Measurements from ENCODE around the gene VSNL1.

Gene VSNL1

GRCh38 chr2:17620280-17620679 is 79.8 kb downstream of the VSNL1 start:
- H3K4me1 ChIP-seq (ENCODE audit: insufficient read depth, low read length, severe bottlenecking), result no peaks in the 10 kb centered on the region
- H3K36me3 ChIP-seq (ENCODE audit: insufficient read depth, low read length), result no peaks in the 10 kb centered on the region
- no peaks in the 10 kb centered on the region for H4K20me1 ChIP-seq (ENCODE audit: insufficient read depth, low read length)
- H3K4me3 ChIP-seq (ENCODE audit: low read depth, low read length, poor library complexity, severe bottlenecking), result no peak overlapping the region
- no peaks in the 10 kb centered on the region for H3K9me2 ChIP-seq (ENCODE audit: low read depth, low read length)
- H3K27ac ChIP-seq (ENCODE audit: low read depth, low read length, poor library complexity, severe bottlenecking), result no peak overlapping the region
- H3F3A ChIP-seq (ENCODE audit: insufficient read depth, low read length), result no peaks in the 10 kb centered on the region
- H3K9me3 ChIP-seq (ENCODE audit: low read length), result no peaks in the 10 kb centered on the region
- H2AFZ ChIP-seq (ENCODE audit: low read length), result no peak overlapping the region
- no peak overlapping the region for H3K4me2 ChIP-seq (ENCODE audit: low read length)
- no peaks in the 10 kb centered on the region for H3K79me2 ChIP-seq (ENCODE audit: insufficient read depth, low read length)
- no peaks in the 10 kb centered on the region for H3K27me3 ChIP-seq (ENCODE audit: insufficient read depth, low read length)
- no peak overlapping the region for H3K9ac ChIP-seq (ENCODE audit: low read length)
- TF ChIP-seq CTCF (IDR thresholded peaks at IDR 0.05; ENCODE audit: low read length) (no peak), EZH2 (IDR thresholded peaks at IDR 0.05; ENCODE audit: borderline replicate concordance, low read length) (no peak)

- Histone ChIP-seq H3K4me1 (ENCODE audit: insufficient read depth, low read length, severe bottlenecking) (no peaks in the 10 kb centered on the region), H3K9me2 (ENCODE audit: low read depth, low read length) (no peaks in the 10 kb centered on the region), H3K9me3 (ENCODE audit: low read length) (no peaks in the 10 kb centered on the region), H3K9ac (ENCODE audit: low read length) (no peak overlapping the region), H3K4me3 (ENCODE audit: low read depth, low read length, poor library complexity, severe bottlenecking) (no peak overlapping the region), H2AFZ (ENCODE audit: low read length) (no peak overlapping the region), H4K20me1 (ENCODE audit: insufficient read depth, low read length) (no peaks in the 10 kb centered on the region), H3K36me3 (ENCODE audit: insufficient read depth, low read length) (no peaks in the 10 kb centered on the region), H3K27me3 (ENCODE audit: insufficient read depth, low read length) (no peaks in the 10 kb centered on the region), H3F3A (ENCODE audit: insufficient read depth, low read length) (no peaks in the 10 kb centered on the region), H3K79me2 (ENCODE audit: insufficient read depth, low read length) (no peaks in the 10 kb centered on the region), H3K4me2 (ENCODE audit: low read length) (no peak overlapping the region), H3K27ac (ENCODE audit: low read depth, low read length, poor library complexity, severe bottlenecking) (no peak overlapping the region)
- TF ChIP-seq EZH2 (IDR thresholded peaks at IDR 0.05; ENCODE audit: borderline replicate concordance, low read length) (no peak), CTCF (IDR thresholded peaks at IDR 0.05; ENCODE audit: low read length) (no peak)
Measured at GRCh38 chr2:17620841-17621240, 80.3 kb downstream of the VSNL1 start.

- Histone ChIP-seq H3F3A (ENCODE audit: insufficient read depth, low read length) (no peaks in the 10 kb centered on the region), H3K36me3 (ENCODE audit: insufficient read depth, low read length) (no peaks in the 10 kb centered on the region), H3K4me2 (ENCODE audit: low read length) (no peak overlapping the region), H3K4me1 (ENCODE audit: insufficient read depth, low read length, severe bottlenecking) (no peaks in the 10 kb centered on the region), H3K9ac (ENCODE audit: low read length) (no peak overlapping the region), H3K9me2 (ENCODE audit: low read depth, low read length) (no peaks in the 10 kb centered on the region), H3K79me2 (ENCODE audit: insufficient read depth, low read length) (no peaks in the 10 kb centered on the region), H3K27ac (ENCODE audit: low read depth, low read length, poor library complexity, severe bottlenecking) (no peak overlapping the region), H2AFZ (ENCODE audit: low read length) (no peak overlapping the region), H3K4me3 (ENCODE audit: low read depth, low read length, poor library complexity, severe bottlenecking) (no peak overlapping the region), H3K9me3 (ENCODE audit: low read length) (no peaks in the 10 kb centered on the region), H4K20me1 (ENCODE audit: insufficient read depth, low read length) (no peaks in the 10 kb centered on the region), H3K27me3 (ENCODE audit: insufficient read depth, low read length) (no peaks in the 10 kb centered on the region)
- TF ChIP-seq CTCF (IDR thresholded peaks at IDR 0.05; ENCODE audit: low read length) (no peak), EZH2 (IDR thresholded peaks at IDR 0.05; ENCODE audit: borderline replicate concordance, low read length) (no peak)
Measured at GRCh38 chr2:17621781-17622180, 81.3 kb downstream of the VSNL1 start.
